Measurements from ENCODE around the gene SPTBN1.

The SPTBN1 gene

DNA sequence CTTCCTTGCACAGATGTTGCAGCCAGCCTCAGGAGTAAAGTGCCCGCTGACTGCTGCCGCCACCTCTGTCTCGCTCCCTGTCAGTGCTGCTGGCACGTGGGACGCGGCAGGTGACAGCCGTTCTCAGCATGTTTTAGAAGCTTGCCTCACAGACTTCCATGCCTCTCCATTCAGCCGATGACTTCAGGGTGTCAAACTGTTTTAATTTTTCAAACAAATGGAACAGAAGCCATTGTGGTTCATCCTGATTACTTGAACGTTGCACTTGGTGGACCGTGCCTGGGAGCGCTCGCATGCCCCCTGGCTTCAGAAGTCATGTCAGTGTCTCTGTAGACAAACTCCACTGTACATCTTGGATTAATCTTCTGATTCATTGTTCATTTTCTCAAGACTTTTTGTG lies 204.6 kb downstream of the SPTBN1 start:
- no peak for DNase-seq

DNA sequence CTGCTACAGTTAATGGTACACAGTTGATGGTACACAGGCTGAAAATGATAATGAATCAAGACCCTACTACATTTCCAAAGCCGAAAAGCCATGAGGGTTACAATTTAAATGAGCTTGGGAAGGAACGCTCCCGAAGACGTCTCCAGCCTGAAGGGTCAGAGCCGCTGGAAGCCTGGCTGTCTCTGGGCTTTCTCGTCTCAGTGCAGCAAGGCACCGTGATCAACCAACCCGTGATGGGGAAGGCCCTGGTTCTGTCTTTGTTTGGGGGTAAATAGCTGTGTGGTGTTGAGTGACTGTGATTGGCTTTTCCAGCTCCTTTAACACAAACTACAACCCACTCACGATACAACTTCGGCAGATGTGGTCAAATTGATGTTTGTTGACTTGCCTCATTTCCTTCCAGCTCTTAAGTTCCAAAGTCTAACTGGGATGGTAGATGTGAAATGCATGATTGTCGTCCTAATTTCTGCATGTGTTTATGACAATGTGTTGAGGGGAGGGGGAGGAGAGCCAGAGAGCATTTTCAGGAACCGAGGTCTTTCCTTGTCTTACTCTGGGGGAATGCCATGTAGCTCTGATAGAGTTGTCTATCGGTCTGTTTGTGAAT lies 207.4 kb downstream of the SPTBN1 start:
- DNase-seq: no peak

DNA sequence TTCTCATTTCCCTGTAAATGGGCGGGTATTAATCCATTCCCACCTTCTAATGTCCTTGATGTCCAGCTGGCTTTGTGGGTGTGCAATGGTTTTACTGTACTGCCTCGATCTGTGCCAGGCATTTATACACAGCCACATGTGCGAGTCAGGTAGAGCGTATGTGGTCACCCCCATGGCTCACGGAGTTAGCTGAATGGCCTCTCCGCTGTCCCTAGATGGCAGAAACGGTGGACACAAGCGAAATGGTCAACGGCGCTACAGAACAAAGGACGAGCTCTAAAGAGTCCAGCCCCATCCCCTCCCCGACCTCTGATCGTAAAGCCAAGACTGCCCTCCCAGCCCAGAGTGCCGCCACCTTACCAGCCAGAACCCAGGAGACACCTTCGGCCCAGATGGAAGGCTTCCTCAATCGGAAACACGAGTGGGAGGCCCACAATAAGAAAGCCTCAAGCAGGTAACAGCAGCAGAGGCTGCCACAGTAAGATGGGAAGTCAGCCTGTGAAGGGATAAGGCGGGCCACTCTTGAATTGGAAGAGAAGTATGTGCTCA lies 208.2 kb downstream of the SPTBN1 start:
- DNase-seq: no peak

DNA sequence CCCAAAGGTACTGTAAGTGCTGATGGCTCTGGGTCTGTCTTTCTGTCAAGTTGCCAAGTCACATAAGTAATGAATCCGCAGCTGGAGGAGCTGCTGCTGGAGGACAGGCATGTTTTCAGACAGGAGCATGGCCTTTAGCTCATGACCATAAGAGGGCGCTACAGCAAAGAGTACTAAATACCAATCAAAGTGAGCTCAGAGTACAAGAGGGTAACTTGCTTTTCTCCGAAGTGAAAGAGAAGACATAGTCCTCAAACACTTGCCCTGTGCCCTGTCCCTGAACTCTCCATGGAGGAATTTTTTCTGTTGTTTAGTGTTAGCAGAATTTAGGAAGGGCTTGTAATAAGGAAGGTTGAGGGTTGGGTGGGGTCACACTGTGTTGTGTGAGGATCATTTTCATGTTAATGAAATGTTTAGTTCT lies 209.3 kb downstream of the SPTBN1 start:
- peak; percentile 83 for DNase-seq

DNA sequence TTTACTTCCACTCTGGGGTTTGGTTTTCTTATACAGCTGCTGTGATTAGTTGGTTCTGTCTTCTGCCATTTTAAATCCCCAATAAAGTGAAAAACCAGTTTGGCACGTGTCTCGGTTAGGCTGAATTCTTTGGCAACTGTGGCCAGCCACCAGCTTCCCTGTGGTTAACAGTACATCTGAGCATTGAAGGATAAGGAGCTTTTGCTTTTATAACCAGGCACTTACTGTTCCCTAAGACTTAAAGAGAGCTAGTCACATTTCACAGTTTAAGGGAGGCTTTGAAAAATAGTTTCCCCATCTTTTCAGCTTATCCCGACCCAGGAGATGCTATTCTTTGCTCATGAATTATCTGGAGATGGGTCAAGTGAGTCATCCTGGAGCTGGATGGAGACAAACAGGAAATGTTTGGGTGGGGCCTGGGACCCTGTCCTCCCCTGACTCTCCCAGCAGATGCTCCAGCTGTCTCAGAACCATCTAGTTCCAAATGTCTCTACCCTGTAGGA lies 210.1 kb downstream of the SPTBN1 start:
- no peak for DNase-seq

DNA sequence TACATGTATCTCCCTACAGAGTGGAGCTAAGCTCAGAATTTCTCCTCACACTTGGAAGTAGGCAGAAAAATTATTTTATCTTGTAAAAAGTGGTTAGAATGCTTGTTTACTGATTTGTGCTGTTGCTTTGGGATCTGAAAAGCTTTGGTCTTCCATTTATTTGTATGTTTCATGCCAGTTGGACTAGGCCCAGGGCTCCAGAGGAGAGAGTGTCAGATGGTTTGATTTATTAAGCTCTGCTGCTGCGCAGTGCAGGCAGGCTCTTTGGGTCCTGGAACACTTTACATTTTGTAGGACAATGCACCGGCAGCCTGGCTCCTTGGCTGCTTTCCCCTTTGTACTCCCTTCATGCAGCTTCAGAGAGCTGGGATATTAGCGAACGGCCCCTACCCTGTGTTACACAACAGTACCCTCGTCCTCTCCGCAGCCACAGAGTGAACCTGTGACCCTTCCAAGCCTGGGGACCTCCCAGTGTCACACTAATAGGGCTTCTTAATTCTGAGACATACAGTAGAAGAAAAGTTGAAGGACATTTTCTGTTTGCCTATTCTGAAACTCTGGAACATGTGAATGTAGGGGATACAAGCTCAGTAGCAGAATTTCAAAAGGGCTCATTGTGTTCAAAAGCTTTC lies 210.6 kb downstream of the SPTBN1 start:
- no peak for DNase-seq

DNA sequence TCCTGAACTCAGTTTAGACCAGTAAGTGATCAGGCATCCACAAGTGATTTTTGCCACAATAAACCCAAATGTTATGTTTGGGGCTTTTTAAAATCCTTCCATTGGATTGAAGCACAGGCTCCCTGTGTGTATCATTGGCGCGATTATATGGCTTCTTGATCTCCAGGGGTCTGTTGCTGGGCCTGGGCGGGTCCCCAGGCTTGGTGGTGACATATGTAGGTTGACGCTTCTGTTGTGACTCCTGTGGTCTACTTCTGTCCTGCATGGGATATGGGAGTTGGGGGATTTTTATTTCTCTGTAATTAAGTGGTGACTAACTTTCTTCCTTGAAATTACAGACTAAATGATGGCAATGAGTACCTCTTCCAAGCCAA lies 211.1 kb downstream of the SPTBN1 start:
- DNase-seq: no peak

DNA sequence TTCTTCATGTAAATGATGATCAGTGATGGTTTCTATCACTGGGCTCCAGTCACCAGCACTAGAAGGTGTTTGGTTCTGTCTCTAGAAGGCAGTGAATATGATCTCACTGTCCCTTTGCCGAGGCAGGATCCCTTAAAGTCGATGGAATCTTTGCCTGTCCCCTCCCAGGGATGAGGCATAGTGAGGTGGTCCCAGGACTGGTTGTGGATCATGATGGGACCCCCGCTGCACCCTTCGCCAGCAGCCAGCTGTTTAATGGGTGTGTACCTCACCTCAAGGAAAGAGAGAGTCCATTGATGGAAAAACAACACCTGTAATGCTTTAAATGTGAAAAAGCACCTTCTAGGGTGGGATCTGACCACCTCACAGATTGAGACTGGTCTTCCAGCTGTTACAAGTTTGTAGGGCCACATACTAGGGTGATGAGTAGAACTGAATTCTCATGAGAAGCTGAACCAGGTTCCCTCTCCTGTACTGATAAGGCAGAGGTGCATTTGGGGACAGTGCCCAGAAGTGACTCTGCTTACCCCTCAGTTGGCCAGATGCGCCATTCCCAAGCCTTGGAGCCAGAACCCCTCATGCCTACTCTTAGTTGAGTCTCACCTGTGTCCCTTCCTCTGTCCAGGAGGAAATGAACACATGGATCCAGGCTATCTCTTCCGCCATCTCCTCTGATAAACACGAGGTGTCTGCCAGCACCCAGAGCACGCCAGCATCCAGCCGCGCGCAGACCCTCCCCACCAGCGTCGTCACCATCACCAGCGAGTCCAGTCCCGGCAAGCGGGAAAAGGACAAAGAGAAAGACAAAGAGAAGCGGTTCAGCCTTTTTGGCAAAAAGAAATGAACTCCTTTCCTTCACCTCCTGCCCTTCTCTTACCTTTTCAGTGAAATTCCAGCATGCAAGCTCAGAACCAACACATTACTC lies 211.9 kb downstream of the SPTBN1 start:
- DNase-seq: no peak

DNA sequence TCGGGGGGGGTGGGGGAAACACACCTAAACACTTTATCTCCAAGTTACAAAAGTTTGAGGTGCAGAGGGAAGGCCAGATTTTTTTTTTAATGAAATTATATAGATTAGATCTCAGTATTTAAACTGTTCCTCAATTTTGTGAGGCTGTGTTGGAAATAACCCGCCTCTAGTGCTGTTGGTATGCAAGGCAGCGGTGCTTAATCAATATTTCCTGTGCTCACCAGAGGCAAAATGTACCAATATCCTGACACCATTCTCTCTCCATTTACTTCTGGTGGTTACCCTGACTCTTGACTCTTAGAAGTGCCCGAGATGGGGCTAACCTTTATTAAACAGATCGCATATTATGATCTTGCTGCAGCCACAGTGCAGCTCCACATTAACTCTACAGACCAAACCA lies 212.6 kb downstream of the SPTBN1 start:
- DNase-seq: no peak

DNA sequence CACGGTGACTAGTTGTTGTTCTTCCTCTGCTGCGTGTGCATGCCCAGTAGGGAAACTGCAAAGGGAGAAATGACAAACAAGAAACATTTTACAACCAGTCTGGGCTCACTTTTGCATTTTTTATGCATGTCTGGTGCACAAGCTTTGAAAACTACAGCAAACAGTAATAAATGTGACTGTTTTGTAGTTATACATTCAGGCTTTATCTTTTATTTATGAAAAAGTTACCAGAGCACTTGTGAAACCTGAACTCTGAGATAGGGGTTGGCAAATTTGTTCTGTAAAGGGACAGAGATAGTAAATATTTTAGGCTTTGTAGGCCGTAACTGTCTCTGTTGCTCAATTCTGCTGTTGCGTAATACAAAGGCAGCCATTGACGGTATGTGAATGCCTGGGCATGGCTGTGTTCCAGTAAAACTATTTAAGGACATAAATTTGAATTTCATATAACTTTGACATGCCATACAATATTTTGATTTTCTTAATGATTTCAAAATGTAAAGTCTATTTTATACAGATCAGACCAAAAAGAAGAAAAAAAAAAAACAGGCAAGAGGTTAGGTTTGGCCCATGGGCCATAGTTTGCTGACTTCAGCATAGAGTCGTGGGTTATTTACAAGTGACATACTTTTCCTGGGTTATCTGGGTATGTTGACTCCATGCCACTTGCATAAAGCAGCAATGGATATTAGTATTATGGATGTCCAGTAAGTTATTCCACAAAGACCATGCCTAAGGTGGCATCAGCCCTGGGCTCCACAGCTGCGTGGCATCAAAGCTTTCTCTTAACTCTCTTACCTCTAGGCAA lies 213.8 kb downstream of the SPTBN1 start:
- DNase-seq: peak; percentile 68

DNA sequence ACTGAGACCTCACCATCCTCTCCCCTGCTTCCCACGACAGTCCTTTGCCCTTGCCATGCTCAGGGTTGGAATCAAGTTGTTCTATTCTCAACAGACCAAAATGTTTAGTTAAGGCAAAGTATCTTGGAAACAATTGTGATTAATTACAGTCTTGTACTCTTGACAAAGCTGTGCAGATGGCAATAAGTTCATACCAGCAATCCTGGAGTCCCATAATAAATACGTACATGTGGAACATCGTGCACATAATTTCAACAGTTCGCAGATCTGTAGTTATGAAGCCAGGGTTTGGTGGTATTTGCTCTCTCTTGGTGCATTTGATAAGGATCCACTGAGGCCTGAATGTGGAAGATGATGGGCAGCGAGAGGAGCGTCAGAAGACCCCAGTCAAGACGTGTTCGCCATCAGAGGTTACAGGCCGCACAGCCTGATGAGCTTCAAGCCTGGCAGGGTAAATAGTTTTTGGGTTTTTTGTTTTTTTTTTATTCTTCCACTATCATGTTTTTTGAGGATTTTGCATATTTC lies 214.4 kb downstream of the SPTBN1 start:
- DNase-seq: no peak

DNA sequence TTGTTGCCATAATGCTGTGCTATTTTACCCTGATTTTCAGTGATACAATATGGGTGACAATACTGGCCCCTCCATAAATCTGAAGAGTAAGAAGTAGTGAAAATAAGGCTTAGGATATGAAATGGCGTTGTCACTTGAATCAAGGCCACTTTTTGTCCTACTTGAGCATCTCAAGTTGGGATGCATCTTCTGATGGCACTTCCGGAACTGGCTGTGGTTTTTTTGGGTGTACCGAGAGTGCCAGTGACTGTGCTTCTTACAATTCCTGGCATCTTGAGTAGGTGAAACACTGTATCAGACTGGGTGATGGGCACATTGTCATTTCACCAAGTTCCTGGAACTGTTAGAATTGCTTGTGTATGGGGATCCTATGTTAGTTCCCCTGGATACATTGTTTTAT lies 214.9 kb downstream of the SPTBN1 start:
- no peak for DNase-seq

DNA sequence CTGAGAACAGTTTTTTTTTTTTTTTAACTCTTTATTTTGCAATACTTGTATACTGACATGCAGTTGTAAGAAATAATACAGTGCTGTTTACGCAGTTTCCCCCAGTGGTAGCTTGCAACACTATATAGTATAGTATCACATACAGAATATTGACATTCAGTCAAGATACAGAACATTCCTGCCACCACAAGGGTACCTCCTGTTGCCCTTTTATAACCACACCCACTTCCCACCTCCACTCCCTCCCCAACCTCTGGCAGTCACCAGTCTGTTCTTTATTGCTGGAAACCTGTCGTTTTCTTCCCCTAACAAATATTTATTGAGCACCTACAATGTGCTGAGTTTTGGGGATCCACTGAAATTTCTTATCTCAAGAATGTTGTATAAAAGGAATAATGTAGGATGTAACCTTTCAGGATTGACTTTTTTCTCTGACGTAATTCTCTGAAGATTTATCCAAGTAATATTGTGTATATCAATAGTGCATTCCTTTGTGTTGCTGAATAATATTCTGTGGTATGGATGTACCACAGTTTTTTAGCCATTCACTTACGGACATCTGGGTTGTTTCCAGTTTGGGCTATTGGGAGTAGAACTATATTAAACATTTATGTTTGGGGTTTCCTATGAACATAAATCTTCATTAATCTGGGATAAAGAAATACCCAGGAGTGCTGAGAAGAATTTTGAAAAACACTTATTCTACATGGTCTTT lies 215.9 kb downstream of the SPTBN1 start:
- no peak for DNase-seq

DNA sequence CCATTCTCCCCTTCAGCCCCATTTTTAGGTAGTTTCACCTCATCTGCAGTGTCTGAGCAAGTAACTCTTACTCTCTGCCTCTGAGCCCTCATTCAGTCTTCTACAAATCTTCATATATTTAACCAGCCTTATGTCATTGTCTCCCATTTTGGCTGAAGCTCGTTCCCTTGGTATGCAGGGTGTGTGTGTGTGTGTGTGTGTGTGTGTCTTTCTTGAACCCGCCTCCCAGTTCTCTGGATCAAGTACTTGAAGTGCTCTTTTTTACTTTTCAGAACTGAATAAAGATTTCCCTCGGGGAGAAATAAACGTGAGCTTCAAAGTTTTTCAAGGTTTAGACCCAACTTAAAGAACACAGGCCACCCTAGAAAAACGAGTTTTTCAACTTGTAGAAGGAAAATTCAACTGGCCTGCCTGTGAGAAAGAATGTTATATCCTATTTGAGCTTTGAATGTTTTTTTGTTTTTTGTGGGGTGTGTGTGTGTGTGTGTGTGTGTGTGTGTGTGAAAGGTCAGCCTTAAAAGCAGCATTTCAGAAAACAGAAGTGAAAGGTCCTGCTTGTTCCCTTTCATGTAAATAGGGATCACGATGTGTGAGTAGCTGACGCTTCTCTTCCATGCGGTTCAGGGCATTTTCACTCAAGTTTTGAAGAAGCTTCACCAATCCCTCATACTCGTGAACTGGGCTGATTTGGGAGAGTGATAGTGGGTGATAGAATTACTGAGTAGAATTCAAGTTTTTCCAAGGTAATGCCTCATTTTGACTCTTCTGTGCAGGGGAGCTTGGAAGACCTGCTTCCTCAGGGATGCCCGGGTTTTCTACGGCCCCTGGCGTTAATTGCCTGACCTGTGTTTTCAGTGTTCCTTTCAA lies 216.7 kb downstream of the SPTBN1 start:
- DNase-seq: no peak

DNA sequence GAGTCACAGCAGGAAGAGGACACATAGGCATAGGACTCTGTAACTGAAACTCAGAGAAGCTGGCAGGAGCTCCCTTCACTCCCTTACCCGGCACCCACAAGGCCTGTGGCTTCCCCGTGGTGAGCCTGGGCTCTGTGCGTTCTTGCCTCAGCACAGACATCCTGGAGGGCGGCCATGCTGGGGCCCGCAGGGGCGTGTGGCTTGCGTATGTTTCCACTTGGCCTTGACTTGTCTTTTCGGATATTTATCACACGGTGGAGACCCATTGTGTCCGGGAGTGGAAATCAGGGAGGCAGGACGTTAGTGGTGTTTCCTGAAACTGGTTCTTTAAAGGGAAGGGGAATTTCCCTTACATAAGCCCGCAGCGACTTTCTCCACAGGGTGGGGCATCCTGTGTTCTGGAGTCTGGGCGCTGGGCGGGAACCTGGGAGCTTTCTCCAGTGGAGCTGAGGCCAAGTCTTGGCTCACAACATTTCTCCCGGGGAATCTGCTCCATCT lies 217.4 kb downstream of the SPTBN1 start:
- peak; percentile 20 for DNase-seq

DNA sequence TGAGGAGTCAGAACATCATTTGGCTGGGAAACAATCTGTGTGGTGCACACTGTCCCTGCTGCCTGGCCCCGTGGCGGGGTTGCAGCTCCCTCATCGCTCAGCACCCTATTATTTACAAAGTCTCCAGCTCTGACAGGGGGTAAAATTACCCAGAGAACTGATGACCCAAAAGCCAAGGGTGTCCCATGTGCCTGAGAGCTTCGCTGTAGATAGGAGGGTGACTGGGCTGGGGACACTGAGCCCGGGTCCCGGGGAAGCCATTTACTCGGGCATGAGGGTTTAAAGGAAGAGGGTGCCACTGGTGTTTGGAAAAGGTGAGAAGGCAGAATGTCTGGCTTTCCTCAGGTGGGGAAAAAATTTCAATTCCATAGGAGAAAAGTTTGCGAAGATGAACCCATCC lies 219.2 kb downstream of the SPTBN1 start:
- no peak for DNase-seq

DNA sequence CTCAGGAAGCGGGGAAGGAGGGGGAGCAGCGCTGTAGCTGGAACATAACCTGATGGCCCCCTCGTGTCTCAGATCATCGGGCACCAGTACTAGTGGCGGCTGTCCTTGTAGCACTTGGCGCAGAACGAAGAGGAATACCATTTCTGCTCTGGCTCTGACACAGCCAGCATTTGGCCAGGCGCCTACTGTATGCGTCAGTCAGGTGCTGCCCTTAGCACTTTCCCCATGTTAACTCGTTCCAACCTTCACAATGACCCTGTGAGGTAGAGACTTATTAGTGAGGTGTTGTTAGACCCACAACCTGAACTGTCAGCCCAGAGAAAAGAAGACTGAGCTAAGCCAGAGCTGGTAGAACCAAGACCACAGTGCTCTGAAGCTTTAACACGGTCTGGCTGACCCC lies 219.6 kb downstream of the SPTBN1 start:
- no peak for DNase-seq

DNA sequence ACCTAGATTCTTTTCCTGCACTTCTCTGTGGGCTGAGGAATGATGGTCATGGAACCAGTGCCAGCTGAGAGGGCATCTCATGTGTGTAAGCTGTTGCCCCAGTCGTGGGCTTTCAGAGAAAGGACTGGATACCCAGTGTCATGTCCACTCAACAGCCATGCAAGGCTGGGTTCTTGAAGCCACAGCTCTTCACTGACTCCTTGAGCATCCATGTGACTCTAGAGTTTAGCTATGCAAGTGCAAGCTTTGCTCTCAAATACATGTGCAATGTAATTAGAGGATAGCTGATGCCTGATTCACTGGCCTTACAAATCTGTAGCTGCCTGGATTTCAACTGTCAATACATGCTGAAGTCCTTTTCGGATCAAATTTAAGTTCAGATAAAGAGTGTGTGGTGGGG lies 220.5 kb downstream of the SPTBN1 start:
- no peak for DNase-seq

DNA sequence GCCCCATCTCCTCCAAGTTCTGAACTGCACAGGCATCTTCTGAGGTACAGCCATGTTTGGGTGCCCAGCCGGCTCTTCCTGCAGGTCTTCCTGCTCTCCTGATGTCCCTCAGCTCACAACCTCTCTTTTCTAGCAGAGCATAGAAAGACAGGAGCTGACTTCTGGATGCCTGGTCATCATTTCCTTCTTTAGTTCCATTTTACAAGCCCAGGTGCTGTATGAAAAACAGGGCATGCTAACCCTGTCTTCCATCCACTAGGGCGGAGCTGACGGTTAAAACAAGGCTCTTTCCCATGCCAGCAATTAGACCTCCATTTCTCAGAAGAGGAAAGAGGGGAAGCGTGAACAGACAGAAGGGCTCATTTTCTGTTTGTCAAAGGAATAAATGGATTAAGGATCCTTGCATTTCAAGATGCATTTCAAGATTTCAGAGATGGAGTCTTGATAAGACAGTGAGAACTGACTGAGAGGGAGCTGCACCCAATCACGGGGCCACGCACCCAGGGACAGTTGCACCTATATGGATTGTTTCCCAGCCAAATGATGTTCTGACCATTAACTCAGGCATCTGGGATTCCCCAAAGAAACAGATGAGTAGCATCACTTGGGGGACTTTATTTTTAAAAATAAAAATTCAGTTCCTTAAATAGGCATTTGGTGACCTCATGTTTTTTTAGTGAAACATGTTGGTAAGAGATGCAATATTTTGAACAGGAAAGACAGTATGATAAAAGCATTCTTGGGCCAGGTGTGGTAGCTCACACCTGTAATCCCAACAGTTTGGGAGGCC lies 221.5 kb downstream of the SPTBN1 start:
- DNase-seq: no peak

DNA sequence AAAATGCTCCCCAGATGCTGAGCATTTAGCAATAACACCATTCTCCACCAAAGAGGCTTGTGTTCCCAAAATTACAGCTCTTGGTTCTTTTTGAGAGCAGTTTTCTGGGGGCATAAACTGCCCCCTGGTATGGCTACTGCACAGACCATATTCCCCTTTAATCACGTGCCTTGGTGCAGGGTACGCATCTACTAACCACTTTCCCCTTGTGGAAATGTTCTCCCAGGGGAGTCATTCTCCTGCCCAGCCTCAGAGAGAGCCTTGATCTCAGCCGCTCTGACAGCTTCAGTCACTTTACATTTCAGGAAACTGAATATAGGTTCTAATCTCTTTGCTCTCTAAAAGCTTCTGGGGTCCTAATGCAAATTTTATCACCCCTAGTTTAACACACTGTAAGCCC lies 222.6 kb downstream of the SPTBN1 start:
- DNase-seq: no peak

Data from hematopoietic multipotent progenitor cell treated with erythropoietin and hydrocortisone succinate and interleukin-3 and kit ligand, for 6 days (in vitro differentiated cells).